IMR-90 (cell line): Measurements from ENCODE around the gene TMTC2. TPM values are rescaled to one million over a fixed set of nuclear protein-coding genes. Genes with fewer than 3 reads are reported as not detected.

Experiments
- ATAC-seq: fragments of 200-7000 bp; cut with Tn5 transposase; 2 replicates; pipeline ENCODE4 v1.9.1; 2020; ENCODE audit warnings: low read depth, mild to moderate bottlenecking, moderate library complexity
- BruUV-seq: library from RNA; stranded (reverse); fragments of 400-500 nt; replicated peaks from 2 replicates; lab custom pipeline; 2021; lab: Mats Ljungman, UMichigan
- CTCF ChIA-PET: fragments of 300-600 bp; formaldehyde crosslinking; extraction: SDS; loops from one replicate; lab custom pipeline; 2021; ENCODE audit warnings: antibody characterized with exemption; lab: Yijun Ruan, JAX
- POLR2A ChIA-PET: fragments of 300-600 bp; sonication (Branson Sonifier 250); formaldehyde crosslinking; loops from one replicate; lab custom pipeline; 2022; ENCODE audit warnings: antibody characterized with exemption; ENCODE audit not compliant: unreplicated experiment; lab: Charles Lee
- DNase-seq: peaks from one replicate; pipeline ENCODE4 v3.0.0; 2013
- H2AFZ ChIP-seq: replicated peaks from 2 replicates; pipeline ENCODE3; 2013; ENCODE audit warnings: low read length, mild to moderate bottlenecking; ENCODE audit not compliant: poor library complexity
- H2AK5ac ChIP-seq: 2 replicates; pipeline ENCODE4 v1.6.1; 2013; ENCODE audit warnings: low read depth, low read length, inconsistent platforms
- H2AK9ac ChIP-seq: replicated peaks from 2 replicates; pipeline ENCODE3; 2013; ENCODE audit warnings: mild to moderate bottlenecking, low read depth, low read length, moderate library complexity; ENCODE audit not compliant: poor library complexity
- H2BK120ac ChIP-seq: 2 replicates; pipeline ENCODE4 v1.6.1; 2013; ENCODE audit warnings: low read depth, low read length, inconsistent platforms
- H2BK15ac ChIP-seq: 3 replicates; pipeline ENCODE4 v1.6.1; 2013; ENCODE audit warnings: low read depth, low read length, inconsistent platforms
- H2BK20ac ChIP-seq: 2 replicates; pipeline ENCODE4 v1.6.1; 2013; ENCODE audit warnings: low read depth, mild to moderate bottlenecking, inconsistent platforms, low read length, moderate library complexity
- H2BK5ac ChIP-seq: 2 replicates; pipeline ENCODE4 v1.6.1; 2013; ENCODE audit warnings: mild to moderate bottlenecking, low read depth, low read length, inconsistent platforms; ENCODE audit not compliant: poor library complexity, severe bottlenecking
- H3K14ac ChIP-seq: replicated peaks from 2 replicates; pipeline ENCODE4 v1.6.1; 2013; ENCODE audit warnings: low read depth, low read length, inconsistent platforms
- H3K18ac ChIP-seq: 2 replicates; pipeline ENCODE4 v1.6.1; 2013; ENCODE audit warnings: low read depth, low read length, control low read depth
- H3K23ac ChIP-seq: 2 replicates; pipeline ENCODE4 v1.6.1; 2013; ENCODE audit warnings: low read depth, low read length, inconsistent platforms
- H3K27ac ChIP-seq: 2 replicates; pipeline ENCODE4 v1.5.1; 2013; ENCODE audit warnings: mild to moderate bottlenecking, control low read depth, low read length; ENCODE audit not compliant: insufficient read depth
- H3K27me3 ChIP-seq: 2 replicates; pipeline ENCODE4 v1.6.1; 2013; ENCODE audit warnings: low read length; ENCODE audit not compliant: control insufficient read depth, insufficient read depth
- H3K36me3 ChIP-seq: 2 replicates; pipeline ENCODE4 v1.6.1; 2013; ENCODE audit warnings: low read length, mixed read lengths; ENCODE audit not compliant: control insufficient read depth, insufficient read depth
- H3K4ac ChIP-seq: 2 replicates; pipeline ENCODE4 v1.6.1; 2013; ENCODE audit warnings: low read depth, low read length, inconsistent platforms
- H3K4me1 ChIP-seq: 2 replicates; pipeline ENCODE4 v1.6.1; 2013; ENCODE audit warnings: low read length, mixed read lengths; ENCODE audit not compliant: control insufficient read depth, insufficient read depth
- H3K4me2 ChIP-seq: 2 replicates; pipeline ENCODE4 v1.6.1; 2013; ENCODE audit warnings: low read depth, mild to moderate bottlenecking, control low read depth, low read length, moderate library complexity
- H3K4me3 ChIP-seq: 2 replicates; pipeline ENCODE4 v1.5.1; 2013; ENCODE audit warnings: low read depth, mild to moderate bottlenecking, control low read depth, low read length, moderate library complexity; ENCODE audit not compliant: insufficient read depth
- H3K56ac ChIP-seq: 2 replicates; pipeline ENCODE4 v1.6.1; 2013; ENCODE audit warnings: low read length, inconsistent platforms; ENCODE audit not compliant: insufficient read depth; ENCODE audit errors: extremely low read depth
- H3K79me1 ChIP-seq, 2 experiments: 2 replicates each; pipeline ENCODE4 v1.6.1; 2013; ENCODE audit warnings: low read length in 2 of 2, inconsistent platforms in 1 of 2, low read depth in 1 of 2
- H3K9ac ChIP-seq: 2 replicates; pipeline ENCODE4 v1.6.1; 2013; ENCODE audit warnings: low read depth, low read length, control low read depth
- H3K9me1 ChIP-seq: 2 replicates; pipeline ENCODE4 v1.6.1; 2013; ENCODE audit warnings: low read length, inconsistent platforms; ENCODE audit not compliant: insufficient read depth
- H3K9me3 ChIP-seq: 2 replicates; pipeline ENCODE4 v1.6.1; 2013; ENCODE audit warnings: low read length; ENCODE audit not compliant: control insufficient read depth, insufficient read depth
- H4K20me1 ChIP-seq: 2 replicates; pipeline ENCODE4 v1.6.1; 2013; ENCODE audit warnings: low read length, inconsistent platforms; ENCODE audit not compliant: insufficient read depth
- H4K5ac ChIP-seq: 2 replicates; pipeline ENCODE4 v1.6.1; 2013; ENCODE audit warnings: mild to moderate bottlenecking, low read depth, low read length, control low read depth
- H4K8ac ChIP-seq, 2 experiments: 2 replicates each; pipeline ENCODE4 v1.6.1; 2013; ENCODE audit warnings: low read depth in 2 of 2, low read length in 2 of 2, control low read depth in 1 of 2, inconsistent platforms in 1 of 2
- H4K91ac ChIP-seq: 2 replicates; pipeline ENCODE4 v1.6.1; 2013; ENCODE audit warnings: low read depth, low read length, inconsistent platforms; ENCODE audit not compliant: insufficient read depth
- MAFK ChIP-seq: IDR thresholded peaks from 2 replicates; pipeline ENCODE4 v1.6.1; 2012; ENCODE audit warnings: low read depth, low read length, improper control_type of control experiment
- MXI1 ChIP-seq: IDR thresholded peaks from 2 replicates; pipeline ENCODE4 v1.6.1; 2012; ENCODE audit warnings: low read depth, mild to moderate bottlenecking, low read length, moderate library complexity, borderline replicate concordance
- NFE2L2 ChIP-seq: fragments of 150-350 bp; IDR thresholded peaks from 2 replicates; pipeline ENCODE4 v1.6.1; 2016; ENCODE audit warnings: low read depth, mild to moderate bottlenecking, low read length
- RCOR1 ChIP-seq: IDR thresholded peaks from 2 replicates; pipeline ENCODE4 v1.6.1; 2012; ENCODE audit warnings: mild to moderate bottlenecking, low read length, improper control_type of control experiment; ENCODE audit not compliant: insufficient replicate concordance
- RFX5 ChIP-seq: IDR thresholded peaks from 2 replicates; pipeline ENCODE4 v1.8.0; 2012; ENCODE audit warnings: low read depth, mild to moderate bottlenecking, low read length, moderate library complexity
- WGBS, 2 experiments: methylation state at CpG; one replicate each; pipeline versions ENCODE4 v1.1.5 to v1.1.7; 2013; ENCODE audit warnings: missing lambda C conversion rate in 2 of 2; ENCODE audit not compliant: insufficient read length in 1 of 2; ENCODE audit errors: extremely low coverage in 2 of 2; 5-methylcytosine and 5-hydroxymethylcytosine counted together
- dilution Hi-C: fragments of 300-500 bp; cut with HindIII; formaldehyde crosslinking; loops from one replicate; pipeline ENCODE4 v1.14.3; 2018; ENCODE audit warnings: low sequenced_read_pairs; ENCODE audit not compliant: unreplicated experiment
- in situ Hi-C: fragments of 300-500 bp; cut with MboI; formaldehyde crosslinking; loops from 3 replicates; pipeline ENCODE4 v1.14.3; 2019; ENCODE audit warnings: low sequenced_read_pairs, inconsistent platforms, mixed read lengths
- intact Hi-C: fragments of 100-400 bp; cut with micrococcal nuclease; formaldehyde crosslinking; loops from 2 replicates; pipeline ENCODE4 v1.10.0; 2022
- polyA plus RNA-seq, 3 experiments: library from polyadenylated mRNA; depleted of rRNA; stranded (reverse); fragments of >200 nt; gene quantifications; 2 replicates each; pipeline ENCODE4 v1.2.3, GENCODE V29; 2012; ENCODE audit warnings: low replicate concordance in 1 of 3
- total RNA-seq: library from RNA; depleted of rRNA; stranded (reverse); fragments of >200 nt; gene quantifications from 2 replicates; pipeline ENCODE4 v1.2.3, GENCODE V29; 2012
- TF ChIP-seq, protein P1 (sequence below): fragments of 150-350 bp; IDR thresholded peaks from 2 replicates; pipeline ENCODE4 v1.6.1; 2016; ENCODE audit warnings: low read depth, mild to moderate bottlenecking, low read length, moderate library complexity, borderline replicate concordance
- TF ChIP-seq, protein P2 (sequence below): conservative IDR thresholded peaks from 2 replicates; pipeline ENCODE4 v1.5.1; 2012; ENCODE audit warnings: mild to moderate bottlenecking, low read depth, low read length, improper control_type of control experiment

Gene TMTC2
- total and polyA plus RNA-seq, 2 of the 4 experiments (the other 2 are of a cell fraction), result 0.56 to 1.4 TPM

DNA sequence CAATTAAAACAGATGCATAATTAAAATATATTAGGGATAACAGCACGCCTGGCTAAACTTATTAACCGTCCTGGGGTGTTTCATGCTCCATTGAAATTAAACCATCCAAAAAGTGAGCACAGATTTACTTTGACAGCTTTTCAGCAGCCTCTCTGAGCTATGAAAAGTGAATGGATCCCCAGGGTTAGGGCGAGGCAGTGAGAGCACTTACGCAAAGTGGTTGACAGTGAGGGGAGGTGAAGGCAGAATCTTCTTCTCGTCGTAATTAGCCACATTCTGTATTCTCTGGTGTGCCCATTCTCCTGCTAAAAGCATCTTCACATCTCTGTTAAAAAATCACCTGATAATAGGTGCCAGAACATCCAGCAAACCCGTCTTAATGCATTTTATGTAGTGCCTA, 1.9 kb downstream of the TMTC2 start:
- Histone ChIP-seq H4K91ac (no peak overlapping the region), H2AK5ac (no peak overlapping the region), H2AFZ (no peak overlapping the region), H2AK9ac (no peak overlapping the region), H3K27ac (no peak overlapping the region), H2BK5ac (no peak overlapping the region), H3K18ac (no peak overlapping the region), H3K56ac (no peak overlapping the region), H3K9me1 (no peaks in the 10 kb centered on the region), H3K79me1 (no peaks in the 10 kb centered on the region), H2BK20ac (no peak overlapping the region), H4K8ac (no peak overlapping the region), H3K23ac (0 out of 2 replicates have a peak overlapping the region, but pooled peaks have one; percentile 11), H3K14ac (no peak overlapping the region), H3K36me3 (no peaks in the 10 kb centered on the region), H4K5ac (no peak overlapping the region), H3K4me2 (no peak overlapping the region), H3K27me3 (no peaks in the 10 kb centered on the region), H2BK15ac (no peak overlapping the region), H3K9me3 (no peaks in the 10 kb centered on the region), H3K4ac (no peak overlapping the region), H4K20me1 (no peaks in the 10 kb centered on the region), H2BK120ac (no peak overlapping the region), H3K4me3 (no peak overlapping the region), H3K9ac (no peak overlapping the region), H3K4me1 (no peaks in the 10 kb centered on the region)
- WGBS, 2 experiments, result no CpG with 5 or more reads among the region's 7 CpGs
- ChIA-PET CTCF (no interaction called here), POLR2A (no interaction called here)
- DNase-seq (no peak), ATAC-seq (no peak)
- in situ Hi-C loops, result loop anchor here (5.0 kb wide), 1 partner anchor 1819 kb away; no protein-coding TSS in a partner anchor
- no peak for TF ChIP-seq MAFK
- no peak for TF ChIP-seq NFE2L2
- TF ChIP-seq MXI1, result no peak
- TF ChIP-seq, protein P1, sequence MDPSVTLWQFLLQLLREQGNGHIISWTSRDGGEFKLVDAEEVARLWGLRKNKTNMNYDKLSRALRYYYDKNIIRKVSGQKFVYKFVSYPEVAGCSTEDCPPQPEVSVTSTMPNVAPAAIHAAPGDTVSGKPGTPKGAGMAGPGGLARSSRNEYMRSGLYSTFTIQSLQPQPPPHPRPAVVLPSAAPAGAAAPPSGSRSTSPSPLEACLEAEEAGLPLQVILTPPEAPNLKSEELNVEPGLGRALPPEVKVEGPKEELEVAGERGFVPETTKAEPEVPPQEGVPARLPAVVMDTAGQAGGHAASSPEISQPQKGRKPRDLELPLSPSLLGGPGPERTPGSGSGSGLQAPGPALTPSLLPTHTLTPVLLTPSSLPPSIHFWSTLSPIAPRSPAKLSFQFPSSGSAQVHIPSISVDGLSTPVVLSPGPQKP, result no peak
- TF ChIP-seq RFX5, result no peak
- TF ChIP-seq, protein P2, sequence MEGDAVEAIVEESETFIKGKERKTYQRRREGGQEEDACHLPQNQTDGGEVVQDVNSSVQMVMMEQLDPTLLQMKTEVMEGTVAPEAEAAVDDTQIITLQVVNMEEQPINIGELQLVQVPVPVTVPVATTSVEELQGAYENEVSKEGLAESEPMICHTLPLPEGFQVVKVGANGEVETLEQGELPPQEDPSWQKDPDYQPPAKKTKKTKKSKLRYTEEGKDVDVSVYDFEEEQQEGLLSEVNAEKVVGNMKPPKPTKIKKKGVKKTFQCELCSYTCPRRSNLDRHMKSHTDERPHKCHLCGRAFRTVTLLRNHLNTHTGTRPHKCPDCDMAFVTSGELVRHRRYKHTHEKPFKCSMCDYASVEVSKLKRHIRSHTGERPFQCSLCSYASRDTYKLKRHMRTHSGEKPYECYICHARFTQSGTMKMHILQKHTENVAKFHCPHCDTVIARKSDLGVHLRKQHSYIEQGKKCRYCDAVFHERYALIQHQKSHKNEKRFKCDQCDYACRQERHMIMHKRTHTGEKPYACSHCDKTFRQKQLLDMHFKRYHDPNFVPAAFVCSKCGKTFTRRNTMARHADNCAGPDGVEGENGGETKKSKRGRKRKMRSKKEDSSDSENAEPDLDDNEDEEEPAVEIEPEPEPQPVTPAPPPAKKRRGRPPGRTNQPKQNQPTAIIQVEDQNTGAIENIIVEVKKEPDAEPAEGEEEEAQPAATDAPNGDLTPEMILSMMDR, result no peak
- TF ChIP-seq RCOR1, result no peak
- intact Hi-C loops, result no loop called here
- no TSS peak for BruUV-seq
- dilution Hi-C loops, result no loop called here
